GM21737 (cell line): Measurements from ENCODE around the gene USP28.
"Not testable (repeated sequence)": the region's sequence is repeated elsewhere in the genome, so short reads cannot be mapped to it uniquely, and the experiment has no call there.

Experiments used
- ATAC-seq: cut with Tn5 transposase; IDR thresholded peaks from one replicate; pipeline ENCODE4 v1.9.1; 2021; ENCODE audit warnings: mild to moderate bottlenecking, moderate library complexity; ENCODE audit not compliant: unreplicated experiment

USP28 gene

DNA sequence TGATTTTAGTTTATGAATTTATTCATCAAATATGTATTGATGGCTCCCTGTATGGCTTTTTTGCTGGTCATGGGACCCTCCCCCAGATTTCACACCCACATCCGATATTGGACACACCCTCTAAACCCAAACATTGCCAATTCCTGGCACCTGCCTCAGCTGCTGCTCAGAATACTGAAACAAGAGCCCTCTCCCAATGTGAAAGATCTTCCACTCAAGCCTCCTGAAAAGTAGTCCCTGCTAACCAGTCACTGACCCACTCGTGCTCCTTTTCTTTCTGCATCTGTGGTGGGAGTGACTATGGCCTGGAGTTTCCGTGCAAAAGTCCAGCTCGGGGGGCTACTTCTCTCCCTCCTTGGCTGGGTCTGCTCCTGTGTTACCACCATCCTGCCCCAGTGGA, 95.9 kb downstream of the USP28 start, which contains the start of gene CLDN25:
CLDN25 (plus strand) TSS at position 301 of the 400 bp plus-strand sequence; CDS start at position 301, 0 bp downstream.
- ATAC-seq, result no peak

DNA sequence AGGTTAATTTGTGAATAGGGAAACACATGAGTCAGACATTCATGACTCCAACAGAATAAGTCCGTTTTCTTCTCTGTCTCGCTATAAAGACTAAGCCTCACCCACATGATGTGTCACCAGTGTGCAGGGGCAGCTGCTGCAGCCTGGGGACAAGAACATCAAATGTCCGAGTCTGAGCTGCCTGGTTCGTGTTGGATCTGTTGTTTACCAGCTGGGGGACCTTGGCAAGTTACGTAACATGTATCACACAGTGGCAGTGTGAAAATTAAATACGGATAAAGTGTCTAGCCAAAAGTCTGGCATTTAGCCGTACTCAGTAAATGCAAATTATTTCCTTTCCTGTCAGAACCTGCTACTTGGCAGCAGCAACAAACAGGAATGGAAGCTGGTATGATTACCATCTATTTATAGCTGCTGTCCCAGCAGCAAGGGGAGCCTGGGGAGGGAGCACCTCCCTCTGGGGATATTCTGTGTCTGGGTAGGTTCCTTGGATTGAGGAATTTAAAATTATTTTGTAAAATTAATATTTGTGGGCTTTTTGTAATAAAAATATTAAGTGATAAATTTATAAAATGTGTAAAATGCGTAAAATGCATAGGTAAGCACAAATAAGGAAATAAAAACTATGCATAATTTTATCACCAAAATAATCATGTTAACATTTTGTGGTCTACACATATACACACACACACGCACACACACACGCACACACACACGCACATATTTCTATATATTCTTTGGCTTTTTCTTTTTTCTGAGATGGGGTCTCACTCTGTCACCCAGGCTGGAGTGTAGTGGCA, 97.1 kb downstream of the USP28 start:
- ATAC-seq, result no peak

DNA sequence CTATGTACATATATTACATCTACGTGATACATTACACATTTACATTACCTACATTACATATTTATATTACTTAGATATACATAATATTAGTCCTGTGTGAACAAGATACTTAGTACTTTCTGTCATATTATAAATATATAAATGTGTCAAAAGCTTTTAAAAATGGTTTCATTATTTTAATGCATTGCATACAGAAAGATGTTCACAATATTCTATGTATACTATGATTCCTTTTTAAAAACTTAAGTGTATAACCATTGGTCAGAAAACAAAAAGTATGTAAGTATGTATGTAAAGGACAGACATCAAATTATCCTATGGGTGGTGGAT, 101.2 kb downstream of the USP28 start:
- ATAC-seq, result no peak

DNA sequence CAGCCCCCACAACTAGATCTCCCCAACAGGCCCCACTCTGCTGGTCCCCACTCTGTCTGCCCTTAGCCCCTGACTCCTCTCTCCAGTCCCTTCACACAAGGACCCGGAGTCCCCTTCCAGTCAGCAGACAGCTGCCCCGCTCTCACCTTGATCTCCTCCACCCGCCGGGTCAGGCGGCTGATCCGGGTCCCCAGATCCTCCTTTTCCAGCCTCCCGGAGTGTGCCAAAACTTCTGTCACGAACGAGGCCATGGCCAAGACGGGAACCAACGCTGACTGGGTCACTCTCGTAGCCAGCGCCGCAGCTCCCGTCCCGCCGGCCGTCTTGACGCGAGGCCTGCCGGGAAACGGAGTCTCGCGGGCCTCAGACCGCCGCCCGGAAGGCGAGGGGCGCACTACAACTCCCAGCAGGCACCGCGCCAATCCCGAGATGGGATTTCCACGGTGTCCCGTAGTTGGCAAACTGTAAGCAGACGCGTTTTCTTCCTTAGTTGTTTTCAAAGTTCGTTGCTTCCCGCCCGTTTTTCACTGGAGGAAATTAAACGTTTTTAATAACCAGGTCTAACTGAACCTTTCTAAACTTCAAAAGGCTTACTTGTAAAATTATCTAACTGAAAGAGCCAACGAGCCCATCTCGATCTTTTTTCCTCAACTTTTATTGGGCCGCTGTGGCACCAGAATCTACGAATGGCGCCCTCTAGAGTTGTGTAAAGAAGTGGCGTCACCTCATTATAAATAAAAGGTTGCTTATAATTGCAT, 101.8 kb downstream of the USP28 start, which contains the start of gene ZW10:
ZW10 (minus strand) TSS at position 277 of the 758 bp plus-strand sequence; CDS start at position 251, 26 bp downstream.
- ATAC-seq, result peak; percentile 96

DNA sequence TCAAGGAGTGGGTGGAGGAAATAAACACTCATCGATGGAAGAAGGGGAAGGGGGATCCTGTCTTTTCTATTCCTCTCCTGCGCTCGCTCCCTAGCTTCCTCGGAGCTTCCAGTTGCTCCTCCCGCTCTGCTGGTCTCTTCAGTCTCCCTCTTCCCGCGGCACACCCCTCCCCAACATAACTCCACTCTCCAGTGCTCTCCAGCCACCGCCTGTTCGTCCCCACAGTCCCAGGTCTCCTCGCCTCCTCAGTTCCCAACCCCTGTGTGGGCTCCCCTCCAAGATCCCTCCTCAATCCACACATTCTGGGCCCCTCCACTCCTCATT, 102.3 kb downstream of the USP28 start:
- no peak for ATAC-seq

DNA sequence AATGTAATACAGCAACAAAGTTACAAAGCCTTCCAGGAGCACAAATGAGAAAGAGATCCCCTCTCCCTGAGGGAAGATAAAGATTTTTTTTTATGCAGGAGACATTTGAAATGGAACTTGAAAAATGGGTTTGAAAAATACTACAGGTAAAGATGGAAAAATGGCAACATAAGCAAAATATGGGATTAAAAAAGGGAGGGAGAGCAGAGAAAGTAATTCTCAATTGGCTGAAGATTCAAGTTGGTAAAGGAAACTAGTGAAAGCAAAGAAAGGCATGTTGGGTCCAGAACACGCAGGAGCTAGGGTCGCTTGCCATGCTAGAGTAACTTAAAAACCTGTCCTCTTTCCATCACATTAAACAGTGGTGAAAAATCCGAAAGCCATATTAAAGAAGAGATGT, 103.4 kb downstream of the USP28 start:
- no peak for ATAC-seq

DNA sequence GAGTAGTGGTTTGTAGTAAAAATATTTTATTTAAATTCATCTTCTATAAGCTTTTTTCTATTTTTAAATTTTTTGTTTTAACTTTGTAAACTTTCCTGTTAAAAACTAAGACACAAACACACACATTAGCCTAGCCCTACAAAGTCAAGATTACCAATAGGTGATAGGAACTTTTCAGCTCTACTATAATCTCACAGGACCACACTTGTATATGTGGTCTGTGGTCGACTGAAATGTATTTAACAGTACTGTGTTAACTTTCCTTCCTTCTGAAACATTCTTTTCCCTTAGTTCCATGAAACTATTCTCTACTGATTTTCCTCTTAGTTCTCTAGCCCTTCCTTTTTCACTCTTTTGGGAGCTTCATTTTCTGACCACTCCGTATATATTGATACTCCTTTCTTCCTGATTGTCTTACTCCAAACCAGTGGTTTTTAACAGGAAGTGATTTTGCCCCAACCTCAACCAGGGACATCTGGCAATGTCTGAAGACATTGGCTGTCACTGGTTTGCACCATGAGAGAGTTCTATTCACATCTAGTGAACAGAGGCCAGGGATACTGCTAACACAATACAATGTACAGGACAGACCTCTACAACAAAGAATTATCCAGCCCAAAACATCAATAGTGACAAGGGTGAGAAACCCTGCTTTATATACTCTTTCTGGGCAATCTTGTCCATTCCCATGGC, 110.7 kb downstream of the USP28 start:
- no peak for ATAC-seq

DNA sequence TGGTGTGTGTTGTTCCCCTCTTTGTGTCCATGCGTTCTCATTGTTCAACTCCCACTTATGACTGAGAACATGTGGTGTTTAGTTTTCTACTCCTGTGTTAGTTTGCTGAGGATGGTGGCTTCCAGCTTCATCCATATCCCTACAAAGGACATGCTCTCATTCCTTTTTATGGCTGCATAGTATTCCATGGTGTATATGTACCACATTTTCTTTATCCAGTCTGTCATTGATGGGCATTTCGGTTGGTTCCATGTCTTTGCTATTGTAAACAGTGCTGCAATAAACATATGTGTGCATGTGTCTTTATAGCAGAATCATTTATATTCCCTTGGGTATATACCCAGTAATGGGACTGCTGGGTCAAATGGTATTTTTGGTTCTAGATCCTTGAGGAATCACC, 112.3 kb downstream of the USP28 start:
- not testable (repeated sequence) for ATAC-seq

DNA sequence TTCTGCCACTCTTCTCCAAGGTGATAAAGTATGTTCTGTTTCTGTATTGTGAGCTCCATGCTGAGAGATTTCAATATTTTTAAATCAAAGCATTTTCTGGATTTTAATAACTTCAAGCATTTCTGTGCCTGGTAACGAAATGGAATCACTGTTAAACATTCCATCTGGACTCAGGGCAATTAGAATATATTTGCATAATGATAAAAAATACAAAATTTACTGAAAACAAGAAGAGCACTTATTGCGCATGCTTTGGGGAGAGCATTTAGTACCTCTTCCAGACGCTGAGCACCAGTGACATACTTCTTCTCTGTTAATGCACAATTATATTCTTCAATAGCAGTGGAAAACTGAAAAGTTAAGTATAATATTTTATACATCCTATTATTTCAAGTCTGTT, 115.1 kb downstream of the USP28 start:
- no peak for ATAC-seq

DNA sequence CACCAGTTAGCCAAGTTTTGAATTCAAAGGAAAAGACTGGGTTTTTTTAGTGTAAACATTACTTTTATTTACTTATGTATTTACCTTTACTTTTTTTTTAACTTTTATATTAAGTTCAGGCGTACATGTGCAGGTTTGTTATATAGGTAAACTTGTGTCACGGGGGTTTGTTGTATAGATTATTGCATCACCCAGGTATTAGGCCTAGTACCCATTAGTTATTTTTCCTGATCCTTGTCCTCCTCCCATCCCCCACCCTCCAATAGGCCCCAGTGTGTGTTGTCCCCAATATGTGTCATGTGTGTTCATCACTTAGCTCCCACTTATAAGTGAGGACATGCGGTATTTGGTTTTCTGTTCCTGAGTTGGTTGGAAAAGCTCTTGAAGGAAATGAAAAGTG, 122.4 kb downstream of the USP28 start:
- no peak for ATAC-seq
